A549 (cell line): ENCODE results near the gene C5orf34. TPM values are rescaled to one million over a fixed set of nuclear protein-coding genes. Genes with fewer than 3 reads are reported as not detected.
"Not testable (repeated sequence)": the region's sequence is repeated elsewhere in the genome, so short reads cannot be mapped to it uniquely, and the experiment has no call there.

Experiments
- ATAC-seq, 2 experiments: fragments of 200-7000 bp in 1 of 2; fragments of >200 bp in 1 of 2; cut with Nextera tagmentation in 1 of 2; cut with Tn5 transposase in 1 of 2; 3 replicates each; pipeline versions ENCODE4 v1.8.0 to v1.9.1; 2018 to 2020; ENCODE audit warnings: mild to moderate bottlenecking in 1 of 2, moderate library complexity in 1 of 2
- CTCF ChIA-PET: fragments of 300-600 bp; sonication (Branson Sonifier 250); formaldehyde crosslinking; extraction: SDS; loops from one replicate; lab custom pipeline; 2021; ENCODE audit warnings: antibody characterized with exemption, inconsistent platforms; lab: Yijun Ruan, JAX
- POLR2A ChIA-PET: fragments of 350-600 bp; formaldehyde crosslinking; extraction: SDS; loops from one replicate; lab custom pipeline; 2021; ENCODE audit warnings: antibody characterized with exemption, inconsistent platforms; lab: Yijun Ruan, JAX
- DNase-seq, 2 experiments: peaks; one replicate each; pipeline versions ENCODE4 v3.0.0 to v3.0.0-alpha.2; 2011 to 2016; ENCODE audit warnings: low read depth in 1 of 2, low spot score in 1 of 2
- FAIRE-seq: peaks from 2 replicates; lab custom pipeline; 2011; peaks lifted over from hg19 to GRCh38; lab: Jason Lieb, UNC
- H3K27ac ChIP-seq, 2 experiments: fragments of >200 bp; sonication (Bioruptor Twin); formaldehyde crosslinking; 3 replicates each; pipeline ENCODE4 v1.5.1; 2016 to 2017
- H3K4me1 ChIP-seq: fragments of >200 bp; sonication (Bioruptor Twin); formaldehyde crosslinking; 3 replicates; pipeline ENCODE4 v1.6.1; 2016
- H3K4me2 ChIP-seq: fragments of >200 bp; sonication (Bioruptor Twin); formaldehyde crosslinking; 3 replicates; pipeline ENCODE4 v1.6.1; 2016
- H3K4me3 ChIP-seq: fragments of >200 bp; sonication (Bioruptor Twin); formaldehyde crosslinking; 3 replicates; pipeline ENCODE4 v1.5.1; 2016
- H3K9me3 ChIP-seq: fragments of >200 bp; sonication (Bioruptor Twin); formaldehyde crosslinking; 3 replicates; pipeline ENCODE4 v1.6.1; 2016
- BCL3 ChIP-seq: fragments of >200 bp; sonication (Bioruptor Twin); formaldehyde crosslinking; IDR thresholded peaks from 3 replicates; pipeline ENCODE4 v1.6.1; 2016
- BHLHE40 ChIP-seq: IDR thresholded peaks from 2 replicates; pipeline ENCODE4 v1.6.1; 2012; ENCODE audit warnings: low read depth, low read length, inconsistent platforms
- CEBPB ChIP-seq, 2 experiments: fragments of >200 bp in 1 of 2; sonication (Bioruptor Twin) in 1 of 2; formaldehyde crosslinking in 1 of 2; IDR thresholded peaks; 2 replicates each; pipeline ENCODE4 v1.6.1; 2012 to 2016
- CHD4 ChIP-seq: fragments of 200-600 bp; sonication (generic); IDR thresholded peaks from 2 replicates; pipeline ENCODE4 v1.6.1; 2016; ENCODE audit warnings: antibody characterized with exemption, mild to moderate bottlenecking, borderline replicate concordance
- FOSB ChIP-seq: fragments of 250-450 bp; sonication (Bioruptor Pico); IDR thresholded peaks from 2 replicates; pipeline ENCODE4 v1.5.0; 2020; ENCODE audit warnings: mild to moderate bottlenecking, moderate library complexity
- HEYL ChIP-seq: fragments of 250-450 bp; sonication (Bioruptor Pico); IDR thresholded peaks from 2 replicates; pipeline ENCODE4 v1.8.0; 2021; ENCODE audit warnings: mild to moderate bottlenecking, moderate library complexity
- HOXB13 ChIP-seq: fragments of 250-450 bp; sonication (Bioruptor Pico); IDR thresholded peaks from 2 replicates; pipeline ENCODE4 v1.5.0; 2020; ENCODE audit warnings: low read depth, mild to moderate bottlenecking, moderate library complexity
- NFE2L2 ChIP-seq: fragments of 150-350 bp; conservative IDR thresholded peaks from 2 replicates; pipeline ENCODE4 v1.6.1; 2014; ENCODE audit warnings: low read length
- NR3C1 ChIP-seq: fragments of >200 bp; sonication (Bioruptor Twin); formaldehyde crosslinking; IDR thresholded peaks from 3 replicates; pipeline ENCODE4 v1.6.1; 2017
- PBX3 ChIP-seq: IDR thresholded peaks from 2 replicates; pipeline ENCODE4 v1.6.1; 2012
- RAD21 ChIP-seq, 2 experiments: fragments of >200 bp in 1 of 2; sonication (Bioruptor Twin) in 1 of 2; formaldehyde crosslinking in 1 of 2; IDR thresholded peaks in 1 of 2; conservative IDR thresholded peaks in 1 of 2; 2 replicates in 1 of 2; 3 replicates in 1 of 2; pipeline ENCODE4 v1.6.1; 2012 to 2018; ENCODE audit warnings: inconsistent platforms in 1 of 2
- RCOR1 ChIP-seq: fragments of 150-350 bp; IDR thresholded peaks from 2 replicates; pipeline ENCODE4 v1.6.1; 2014; ENCODE audit warnings: antibody characterized with exemption, low read length, low read depth
- REST ChIP-seq: fragments of 200-600 bp; sonication (generic); IDR thresholded peaks from 2 replicates; pipeline ENCODE4 v1.6.1; 2016; ENCODE audit warnings: antibody characterized with exemption, mild to moderate bottlenecking, moderate library complexity
- RFX5 ChIP-seq: fragments of 450-650 bp; IDR thresholded peaks from 2 replicates; pipeline ENCODE4 v1.7.1; 2014; ENCODE audit warnings: antibody characterized with exemption, mild to moderate bottlenecking, moderate library complexity
- SMC3 ChIP-seq: fragments of >200 bp; sonication (Bioruptor Twin); formaldehyde crosslinking; IDR thresholded peaks from 3 replicates; pipeline ENCODE4 v1.6.1; 2018; ENCODE audit warnings: inconsistent platforms
- SREBF2 ChIP-seq: fragments of 450-650 bp; IDR thresholded peaks from 2 replicates; pipeline ENCODE4 v1.6.1; 2014; ENCODE audit warnings: mild to moderate bottlenecking, moderate library complexity
- TFCP2L1 ChIP-seq: fragments of 250-450 bp; sonication (Bioruptor Pico); IDR thresholded peaks from 2 replicates; pipeline ENCODE4 v1.5.0; 2021; ENCODE audit warnings: mild to moderate bottlenecking
- ZSCAN20 ChIP-seq: fragments of 250-450 bp; sonication (Bioruptor Pico); IDR thresholded peaks from 2 replicates; pipeline ENCODE4 v1.8.0; 2022; ENCODE audit warnings: mild to moderate bottlenecking, moderate library complexity
- WGBS: methylation state at CpG from one replicate; pipeline ENCODE4 v1.1.6; 2017; ENCODE audit errors: missing lambda C conversion rate; 5-methylcytosine and 5-hydroxymethylcytosine counted together
- polyA plus RNA-seq, 4 experiments: library from polyadenylated mRNA; depleted of rRNA in 3 of 4; stranded (reverse); fragments of >200 nt; fragmentation: RNase III in 1 of 4; extraction: RNeasy Plus Mini Kit Qiagen cat#74134 plus additional on column Dnase treatment in 1 of 4; gene quantifications; 2 replicates in 3 of 4; 3 replicates in 1 of 4; pipeline ENCODE4 v1.2.3, GENCODE V29; 2011 to 2017

The C5orf34 gene
- polyA plus RNA-seq, 2 of the 4 experiments (the other 2 are of a cell fraction), result 7.6 to 16.1 TPM

GRCh38 chr5:43514025-43514424 lies 923 bp downstream of the C5orf34 start (continued):
- TF ChIP-seq HEYL (CRISPR knock-in tag) (no peak), CHD4 (no peak), RCOR1 (no peak), REST (no peak), NR3C1 (no peak)

GRCh38 chr5:43511062-43511461 lies 3.9 kb downstream of the C5orf34 start:
- CTCF ChIA-PET, H3K4me2 ChIP-seq, DNase-seq, FAIRE-seq, H3K27ac ChIP-seq, H3K9me3 ChIP-seq, ATAC-seq, POLR2A ChIA-PET, H3K4me3 ChIP-seq: not testable (repeated sequence)
- no CpG with 5 or more reads among the region's 36 CpGs for whole genome bisulfite sequencing
- H3K4me1 ChIP-seq, result peaks cover 10% of the 10 kb centered on the region; the same call in 2 of the 3 replicates

- Histone ChIP-seq H3K9me3 (no peaks in the 10 kb centered on the region), H3K4me2 (no peak overlapping the region), H3K4me3 (no peak overlapping the region), H3K4me1 (no peaks in the 10 kb centered on the region), H3K27ac (no peak overlapping the region)
- ATAC-seq (no peak), FAIRE-seq (no peak), DNase-seq (no peak)
- WGBS, result 70% methylated on average over 2 of the region's 2 CpGs
- ChIA-PET CTCF (interaction anchor here (1.4 kb wide), 1 partner anchor 14 kb away, joined by 9 read pairs; the partner anchor contains the start of gene TMEM267), POLR2A (interaction anchor here (0.7 kb wide), 1 partner anchor 16 kb away, joined by 3 read pairs; the partner anchor contains the start of gene C5orf34)
- TF ChIP-seq SREBF2 (no peak), BCL3 (no peak), HOXB13 (CRISPR knock-in tag) (no peak), BHLHE40 (no peak), SMC3 (no peak), RFX5 (no peak), NFE2L2 (no peak)
These were observed 16.4 kb downstream of the C5orf34 start for GRCh38 chr5:43498581-43498980.

- ChIA-PET POLR2A (interaction anchor here (0.6 to 0.8 kb wide), 2 partner anchors 14 kb away, joined by 3 read pairs; partner anchors contain the start of gene TMEM267), CTCF (interaction anchor here (1.3 kb wide), 1 partner anchor 13 kb away, joined by 5 read pairs; the partner anchor contains the start of gene TMEM267)
- Histone ChIP-seq H3K9me3 (no peaks in the 10 kb centered on the region), H3K27ac (no peak overlapping the region), H3K4me2 (no peak overlapping the region), H3K4me1 (no peaks in the 10 kb centered on the region), H3K4me3 (no peak overlapping the region)
- ATAC-seq, result 0 out of 6 replicates have a peak, but pooled peaks of 1 of the 2 experiments have one; percentile 41
- WGBS, result 78% methylated on average over 5 of the region's 5 CpGs
- DNase-seq, result no peak
- no peak for FAIRE-seq
- TF ChIP-seq RCOR1 (no peak), FOSB (CRISPR knock-in tag) (no peak), CEBPB (IDR thresholded peaks at IDR 0.05) (no peak), BCL3 (no peak), TFCP2L1 (CRISPR knock-in tag) (no peak), REST (no peak), ZSCAN20 (no peak), PBX3 (no peak), RAD21 (conservative IDR thresholded peaks at IDR 0.05 in 1 of 2, IDR thresholded peaks at IDR 0.05 in 1 of 2) (no peak)
These were observed 17.4 kb downstream of the C5orf34 start for GRCh38 chr5:43497311-43498104.
